Activated CD8-positive, alpha-beta memory T cell treated with anti-CD3 and anti-CD28 coated beads for 36 hours (primary cell): Measurements from ENCODE around the gene BIRC7. TPM values are rescaled to one million over a fixed set of nuclear protein-coding genes. Genes with fewer than 3 reads are reported as not detected.
"Not testable (repeated sequence)": the region's sequence is repeated elsewhere in the genome, so short reads cannot be mapped to it uniquely, and the experiment has no call there.

Experiments used
- CTCF ChIA-PET: fragments of 350-600 bp; sonication (Branson Sonifier 250); formaldehyde crosslinking; loops from one replicate; lab custom pipeline; 2021; ENCODE audit warnings: antibody characterized with exemption; lab: Charles Lee
- POLR2A ChIA-PET: fragments of 350-600 bp; sonication (Branson Sonifier 250); formaldehyde crosslinking; loops from one replicate; lab custom pipeline; 2021; ENCODE audit warnings: antibody characterized with exemption; lab: Charles Lee
- total RNA-seq, 2 experiments: library from RNA; stranded (reverse); gene quantifications; one replicate each; pipeline ENCODE4 v1.2.3, GENCODE V29; 2021

Gene BIRC7
- total RNA-seq, 2 experiments from 2014 or later, result not detected

DNA sequence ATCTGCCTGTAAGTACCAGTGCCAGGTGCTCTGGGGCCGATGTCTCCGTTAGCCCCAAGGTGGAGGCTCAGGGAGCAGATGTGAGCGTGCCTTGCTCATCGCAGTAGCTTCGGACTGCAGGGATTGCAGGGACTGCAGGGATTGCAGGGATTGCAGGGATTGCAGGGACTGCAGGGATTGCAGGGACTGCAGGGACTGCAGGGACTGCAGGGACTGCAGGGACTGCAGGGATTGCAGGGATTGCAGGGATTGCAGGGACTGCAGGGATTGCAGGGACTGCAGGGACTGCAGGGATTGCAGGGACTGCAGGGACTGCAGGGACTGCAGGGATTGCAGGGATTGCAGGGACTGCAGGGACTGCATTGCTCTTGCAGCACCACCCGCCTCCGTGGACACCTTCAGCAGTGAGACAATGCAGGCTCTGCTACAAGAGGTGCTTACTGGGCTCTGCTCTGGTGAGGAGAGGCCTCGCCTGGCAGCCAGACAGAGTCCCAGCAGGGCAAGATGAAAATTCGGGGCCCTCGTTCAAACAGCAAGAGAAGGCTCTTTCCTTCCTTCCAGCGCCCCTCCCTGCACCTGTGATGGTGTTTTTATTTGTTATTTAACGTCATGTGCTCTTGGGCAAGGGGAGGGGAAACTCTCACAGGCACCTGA lies 14.2 kb upstream of the BIRC7 start:
- CTCF ChIA-PET, result not testable (repeated sequence)

DNA sequence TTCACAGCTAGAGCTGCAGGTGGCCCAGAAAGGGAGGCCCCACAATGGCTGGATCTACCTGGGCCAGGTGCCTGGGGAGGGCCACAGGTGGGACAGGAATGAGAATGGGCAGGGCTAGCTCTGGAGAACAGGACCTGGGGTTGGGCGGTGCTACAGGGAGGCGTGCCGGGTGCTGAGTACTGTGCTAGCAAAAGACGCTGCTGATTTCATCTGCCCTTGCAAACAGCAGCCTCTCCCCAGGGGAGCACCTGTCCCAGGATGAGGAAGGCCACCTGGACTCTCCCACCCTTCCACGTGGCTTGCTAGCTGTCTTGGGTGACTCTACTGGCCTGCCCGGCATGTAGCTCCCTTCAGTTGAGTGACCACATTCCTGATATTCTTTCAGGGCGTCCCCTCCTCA lies 13.2 kb upstream of the BIRC7 start:
- ChIA-PET POLR2A (no interaction called here), CTCF (interaction anchor here (1.0 to 3.7 kb wide), 9 partner anchors 12 to 159 kb away, joined by 3 to 26 read pairs (median 6); partner anchors contain the start of genes ARFGAP1, BIRC7 and COL20A1)

More for the DNA sequence above, 14.2 kb upstream of the BIRC7 start:
- POLR2A ChIA-PET, result not testable (repeated sequence)

DNA sequence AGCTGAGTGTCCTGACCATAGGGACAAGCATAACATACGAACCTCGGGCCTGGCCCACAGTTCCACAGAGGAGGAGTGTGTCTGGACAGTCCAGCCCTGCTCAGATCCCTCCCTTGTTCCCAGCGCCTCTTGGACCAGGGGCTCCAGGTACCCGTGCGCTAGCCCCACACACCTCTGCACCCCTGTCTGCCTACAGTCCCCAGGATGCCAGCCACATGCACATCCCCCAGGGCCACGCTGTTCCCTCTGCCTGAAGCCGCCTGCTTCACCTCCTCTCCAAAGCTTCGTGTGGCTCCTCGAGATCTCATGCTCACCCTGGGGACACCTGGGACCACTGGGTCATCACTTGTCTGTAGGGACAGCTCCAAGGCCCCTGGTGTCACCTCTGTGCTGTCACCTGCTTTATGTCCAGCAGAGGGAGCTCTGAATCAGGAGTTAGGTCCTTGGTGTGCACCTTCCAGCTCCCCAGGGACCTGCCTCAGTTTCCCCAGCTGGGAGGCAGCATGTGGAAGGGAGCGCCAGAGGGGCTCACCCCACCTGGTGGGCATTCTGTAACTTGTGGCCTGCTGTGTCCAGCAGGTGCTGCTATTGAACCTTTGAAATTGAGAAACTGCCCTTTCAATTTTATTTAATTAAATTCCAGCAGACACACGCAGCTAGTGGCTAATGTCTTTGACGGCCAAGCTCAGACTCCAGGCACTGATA lies 12.4 kb upstream of the BIRC7 start:
- POLR2A ChIA-PET, result no interaction called here

DNA sequence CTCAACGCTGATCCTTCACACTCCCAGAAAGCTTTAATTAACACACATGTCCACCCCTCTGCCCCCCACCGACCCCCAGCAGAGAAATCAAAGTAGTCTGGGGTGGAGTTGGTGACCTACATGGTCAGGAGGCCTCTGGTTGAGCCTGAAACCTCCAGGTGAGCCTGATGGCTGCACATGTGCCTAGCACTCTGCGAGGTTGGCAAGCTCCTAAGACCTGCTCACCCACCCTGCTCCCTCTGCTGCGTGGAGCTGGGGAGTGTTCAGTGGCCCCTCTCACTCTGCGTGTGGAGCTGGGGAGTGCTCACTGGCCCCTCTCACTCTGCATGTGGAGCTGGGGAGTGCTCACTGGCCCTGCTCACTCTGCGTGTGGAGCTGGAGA lies 11.9 kb upstream of the BIRC7 start:
- CTCF ChIA-PET, result interaction anchor here (0.9 to 3.7 kb wide), 16 partner anchors 9 to 167 kb away, joined by 3 to 26 read pairs (median 6); partner anchors contain the start of genes ARFGAP1, BIRC7 and COL20A1
- POLR2A ChIA-PET, result no interaction called here

More for the DNA sequence above, 12.4 kb upstream of the BIRC7 start:
- CTCF ChIA-PET, result interaction anchor here (0.9 to 3.7 kb wide), 18 partner anchors 8 to 167 kb away, joined by 3 to 26 read pairs (median 5); partner anchors contain the start of genes ARFGAP1, BIRC7 and COL20A1

DNA sequence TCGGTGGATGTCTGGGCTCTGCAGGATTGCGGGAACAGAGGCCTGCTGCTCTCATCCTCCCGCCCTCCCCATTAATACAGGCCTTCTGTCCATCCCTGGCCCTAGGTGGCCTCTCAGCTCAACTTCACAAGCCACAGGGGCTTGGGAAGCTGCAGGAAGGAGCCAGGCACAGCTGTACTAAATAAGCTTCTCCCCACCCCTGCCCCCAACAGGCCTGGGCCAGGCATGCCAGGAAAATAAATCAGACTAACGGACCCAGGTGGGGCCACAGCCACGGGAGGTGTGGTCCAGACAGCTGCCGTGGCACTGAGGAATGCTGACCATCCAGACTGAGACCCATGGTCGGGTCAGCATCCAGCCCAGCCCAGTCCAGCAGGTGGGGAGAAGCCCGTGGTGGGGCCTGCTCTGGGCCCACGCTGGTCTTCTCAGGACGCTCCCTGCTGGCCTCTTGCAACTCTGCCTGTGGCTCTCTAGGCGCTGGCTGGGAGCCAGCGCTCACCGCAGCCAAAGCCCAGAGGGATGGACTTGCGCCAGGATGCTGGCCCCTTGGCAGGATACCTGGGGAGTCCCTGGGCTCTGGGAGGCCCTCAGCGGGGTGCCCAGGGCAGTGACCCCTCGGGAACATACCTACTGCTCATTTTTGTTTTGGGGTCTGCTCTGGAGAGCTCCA lies 11.2 kb upstream of the BIRC7 start:
- ChIA-PET CTCF (interaction anchor here (1.2 to 3.7 kb wide), 9 partner anchors 10 to 168 kb away, joined by 3 to 26 read pairs (median 6); partner anchors contain the start of gene BIRC7), POLR2A (no interaction called here)

DNA sequence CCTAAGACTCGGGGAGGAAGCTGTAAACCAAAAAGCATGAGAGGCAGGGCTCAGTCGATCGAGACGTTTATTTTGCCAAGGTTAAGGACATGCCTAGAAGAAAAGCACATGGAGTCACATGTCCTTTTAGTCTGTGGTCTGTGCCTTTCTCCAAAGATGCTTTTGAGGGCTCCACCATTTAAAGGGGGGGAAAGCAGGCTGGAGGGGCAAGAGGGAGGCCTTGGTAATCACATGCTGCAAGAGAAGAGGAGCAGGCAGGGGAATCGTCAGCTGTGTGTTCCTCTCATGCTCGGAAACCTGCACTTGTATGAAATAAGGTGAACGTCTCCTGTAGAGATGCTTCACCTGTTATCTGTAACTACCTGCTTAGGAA lies 10.6 kb upstream of the BIRC7 start:
- ChIA-PET POLR2A (no interaction called here), CTCF (interaction anchor here (3.4 to 3.7 kb wide), 2 partner anchors 10 to 157 kb away, joined by 22 to 26 read pairs; partner anchors contain the start of gene BIRC7)

DNA sequence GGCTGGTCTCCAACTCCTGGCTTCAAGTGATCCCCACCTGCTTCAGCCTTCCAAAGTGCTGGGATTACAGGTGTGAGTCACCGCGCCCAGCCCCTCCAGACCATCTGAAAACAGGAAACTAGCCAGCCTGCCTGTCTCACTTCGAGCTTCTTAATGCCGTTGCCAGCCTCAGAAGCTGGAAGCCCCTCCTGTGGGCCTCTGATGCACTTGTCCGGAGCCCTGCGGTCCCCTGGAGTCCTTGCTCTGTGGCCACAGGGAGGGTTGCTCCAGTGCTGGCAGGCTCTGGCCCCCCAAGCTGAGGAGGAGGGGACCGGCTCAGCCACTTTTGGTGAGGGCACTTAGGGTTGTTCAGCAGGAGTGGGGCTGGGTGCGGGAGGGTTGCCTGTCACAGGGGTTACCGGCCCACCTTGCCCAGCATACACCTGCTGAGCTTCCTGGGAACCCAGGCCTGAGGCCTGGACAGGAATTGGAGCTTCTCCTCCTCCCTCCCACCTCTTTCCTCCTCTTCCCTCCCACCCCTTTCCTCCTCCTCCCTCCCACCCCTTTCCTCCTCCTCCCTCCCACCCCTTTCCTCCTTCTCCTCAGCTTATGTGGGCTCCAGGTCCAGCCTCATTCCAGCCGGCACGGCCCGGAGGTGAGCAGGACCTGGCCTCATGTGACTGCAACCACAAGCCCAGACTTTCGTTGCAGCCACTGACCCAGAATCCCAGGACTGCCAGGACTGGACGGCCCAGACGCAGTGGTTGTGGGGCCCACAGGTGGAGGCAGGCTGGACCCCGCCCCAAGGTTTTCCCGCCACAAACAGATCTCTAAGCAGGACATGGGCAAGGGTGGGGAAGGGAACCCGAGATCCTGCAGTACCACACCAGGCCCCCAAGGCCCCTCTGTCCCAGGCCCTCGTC lies 9.4 kb upstream of the BIRC7 start:
- ChIA-PET POLR2A (no interaction called here), CTCF (interaction anchor here (3.7 kb wide), 1 partner anchor 155 kb away, joined by 22 read pairs; no protein-coding TSS in a partner anchor)

DNA sequence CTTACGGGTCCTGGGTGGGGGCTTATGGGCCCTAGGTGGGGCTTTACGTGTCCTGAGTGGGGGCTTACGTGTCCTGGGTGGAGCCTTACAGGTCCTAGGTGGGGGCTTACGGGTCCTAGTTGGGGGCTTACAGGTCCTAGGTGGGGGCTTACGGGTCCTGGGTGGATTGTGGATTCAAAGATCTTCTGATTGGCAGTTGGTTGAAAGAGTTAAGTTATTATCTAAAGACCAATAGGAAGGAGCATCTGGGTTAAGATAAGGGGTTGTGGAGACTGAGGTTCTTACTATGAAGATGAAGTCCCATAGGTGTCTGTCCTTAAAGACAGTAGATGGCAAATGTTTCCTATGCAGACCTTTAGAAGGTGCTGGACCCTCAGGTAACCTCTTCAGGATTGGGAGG lies 8.4 kb upstream of the BIRC7 start:
- CTCF ChIA-PET, result interaction anchor here (0.7 kb wide), 1 partner anchor 166 kb away, joined by 4 read pairs; no protein-coding TSS in a partner anchor
- POLR2A ChIA-PET, result no interaction called here

DNA sequence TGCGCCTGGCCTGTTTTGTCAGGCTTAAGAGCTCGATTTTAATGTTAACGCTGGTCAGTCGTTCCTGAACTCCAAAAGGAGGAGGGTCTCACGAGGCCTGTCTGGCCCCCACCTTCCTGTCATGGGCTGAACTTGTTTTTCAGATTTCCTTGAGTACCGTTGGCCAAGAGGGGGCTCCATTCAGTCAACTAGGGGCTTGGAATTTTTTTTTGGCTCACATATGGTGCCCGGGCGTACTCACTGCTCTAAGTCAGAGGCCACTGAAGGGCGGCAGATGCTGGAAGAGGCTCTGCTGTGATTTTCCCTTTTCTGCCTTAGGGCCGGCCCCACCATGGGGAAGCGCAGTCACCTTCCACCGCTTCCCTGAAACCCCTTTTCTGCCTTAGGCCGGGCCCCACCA lies 6.9 kb upstream of the BIRC7 start:
- POLR2A ChIA-PET, result no interaction called here
- CTCF ChIA-PET, result interaction anchor here (0.6 kb wide), 1 partner anchor 832 kb away, joined by 4 read pairs; no protein-coding TSS in a partner anchor

DNA sequence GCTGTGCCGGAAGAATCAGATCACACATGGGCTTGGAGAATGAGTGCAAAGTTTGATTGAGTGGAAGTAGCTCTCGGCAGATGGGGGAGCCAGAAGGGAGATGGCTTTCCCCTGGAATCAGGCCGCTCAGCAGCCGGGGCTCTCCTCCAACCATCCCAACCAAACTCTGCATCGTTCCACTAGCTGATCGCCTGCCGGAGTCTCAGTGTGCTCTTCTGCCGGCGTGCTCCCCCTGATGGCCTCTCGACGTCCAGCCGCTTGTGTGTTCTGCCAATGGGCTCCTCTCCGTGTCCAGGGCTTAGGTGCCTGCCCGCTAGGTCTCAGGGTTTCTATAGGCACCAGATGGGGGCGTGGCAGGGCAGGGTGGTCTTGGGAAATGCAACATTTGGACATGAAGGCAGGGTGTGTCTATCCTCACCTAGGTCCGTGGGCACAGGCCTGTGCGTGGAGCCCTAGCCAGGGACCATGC lies 4.9 kb upstream of the BIRC7 start:
- ChIA-PET CTCF (interaction anchor here (1.0 kb wide), 1 partner anchor 15 kb away, joined by 3 read pairs; no protein-coding TSS in a partner anchor), POLR2A (no interaction called here)

DNA sequence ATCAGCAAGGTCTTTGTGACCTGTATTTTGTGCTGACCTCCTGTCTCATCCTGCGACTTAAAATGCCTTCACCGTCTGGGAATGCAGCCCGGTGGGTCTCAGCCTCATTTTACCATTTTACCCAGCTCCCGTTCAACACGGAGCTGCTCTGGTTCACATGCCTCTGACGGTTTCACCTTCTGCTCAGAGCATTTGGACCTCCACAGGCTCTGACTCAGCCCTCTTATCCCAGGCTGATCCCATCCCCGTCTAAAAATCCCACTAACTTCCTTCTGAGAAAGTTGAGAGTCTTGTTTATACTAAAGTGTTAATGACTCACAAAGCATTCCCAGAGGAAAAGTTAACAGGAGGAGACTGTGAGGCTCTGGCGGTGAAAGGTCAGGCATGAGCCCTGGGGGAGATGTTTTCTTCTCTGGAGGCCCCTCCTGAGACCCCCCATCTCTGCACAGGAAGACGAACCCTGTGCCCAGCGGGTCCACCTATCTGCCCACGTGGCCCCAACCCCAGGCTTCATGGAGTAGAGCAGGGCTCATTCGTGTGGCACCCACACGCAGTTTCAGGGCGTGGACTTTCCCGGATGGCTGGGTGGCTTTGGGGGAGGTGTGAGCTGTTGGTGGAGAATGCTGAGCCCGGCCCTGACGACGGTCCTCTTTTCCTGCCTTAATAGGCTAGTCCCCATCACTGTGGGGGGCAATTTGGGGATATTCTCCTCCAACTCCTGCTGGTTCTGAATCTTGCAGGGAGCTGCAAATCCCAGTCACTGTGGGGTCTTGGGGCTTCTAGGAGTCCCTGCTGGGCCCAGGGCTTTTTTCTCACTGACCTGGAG lies 3.3 kb upstream of the BIRC7 start:
- ChIA-PET POLR2A (no interaction called here), CTCF (interaction anchor here (3.9 kb wide), 1 partner anchor 9 kb away, joined by 26 read pairs; no protein-coding TSS in a partner anchor)

DNA sequence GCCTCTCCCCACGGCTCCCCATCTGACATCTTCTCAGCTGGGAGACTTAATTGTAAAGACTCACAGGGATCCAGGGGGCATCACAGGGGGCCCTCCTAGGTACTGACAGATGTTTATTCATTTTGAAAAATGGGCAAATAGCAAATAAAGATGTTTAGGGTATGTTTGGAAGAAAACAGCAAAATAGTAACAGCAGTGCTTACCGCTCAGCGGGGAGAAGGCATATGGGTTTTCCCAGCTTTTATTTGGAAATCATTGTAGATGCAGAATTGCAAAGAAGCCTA lies 2.7 kb upstream of the BIRC7 start:
- POLR2A ChIA-PET, result no interaction called here

DNA sequence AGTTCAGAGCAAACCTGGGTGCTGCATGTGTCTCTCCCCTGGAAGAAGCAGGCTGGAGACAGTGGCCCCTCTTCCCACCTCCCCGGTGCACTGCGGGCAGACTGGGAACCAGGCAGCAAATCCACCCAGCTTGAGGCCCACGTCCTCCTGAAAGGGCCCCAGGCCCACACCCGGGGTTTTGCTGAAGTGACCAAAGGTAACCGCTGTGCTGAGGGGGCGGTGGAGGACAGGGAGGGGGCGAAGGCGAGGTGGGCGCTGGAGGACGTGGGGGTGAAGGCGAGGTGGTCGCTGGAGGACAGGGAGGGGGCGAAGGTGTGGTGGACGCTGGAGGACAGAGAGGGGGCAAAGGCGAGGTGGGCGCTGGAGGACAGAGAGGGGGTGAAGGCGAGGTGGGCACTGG lies 1.8 kb upstream of the BIRC7 start:
- CTCF ChIA-PET, result interaction anchor here (3.9 kb wide), 1 partner anchor 10 kb away, joined by 26 read pairs; no protein-coding TSS in a partner anchor
- POLR2A ChIA-PET, result no interaction called here

More for the DNA sequence above, 2.7 kb upstream of the BIRC7 start:
- CTCF ChIA-PET, result interaction anchor here (3.9 kb wide), 1 partner anchor 9 kb away, joined by 26 read pairs; no protein-coding TSS in a partner anchor

DNA sequence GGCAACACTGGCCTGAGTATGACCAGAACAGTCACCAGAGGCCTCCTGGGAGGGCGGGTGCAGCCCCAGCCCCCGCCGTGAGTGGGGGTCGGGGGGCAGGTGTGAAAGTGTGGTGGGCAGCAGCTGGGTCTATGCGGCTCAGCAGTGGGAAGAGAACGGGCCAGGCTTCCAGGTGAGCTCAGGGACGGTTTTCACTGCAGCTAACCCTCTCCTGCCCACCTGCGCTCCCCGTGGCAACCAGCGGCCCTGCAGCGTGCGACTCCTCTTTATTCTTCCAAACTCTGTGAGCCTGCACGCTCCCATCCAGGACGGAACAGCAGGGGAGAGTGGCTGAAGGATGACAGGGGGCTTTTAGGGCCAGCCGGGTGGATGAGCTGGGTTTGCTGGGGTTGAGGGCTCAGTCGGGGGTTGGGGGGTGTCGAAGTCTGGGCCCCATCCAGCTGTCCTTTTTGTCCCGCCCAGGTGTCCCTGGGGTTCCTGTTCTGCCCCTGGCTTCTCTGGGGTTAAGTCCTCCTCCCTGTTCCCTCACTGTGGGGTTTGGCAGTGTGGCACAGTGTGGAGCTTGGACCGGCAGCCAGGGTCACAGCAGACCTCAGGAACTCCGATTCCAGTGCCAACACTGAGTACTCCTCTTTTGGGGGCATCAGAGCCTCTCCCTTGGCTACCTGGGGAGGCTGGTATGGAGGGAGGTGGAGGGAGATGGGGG lies 859 bp upstream of the BIRC7 start:
- ChIA-PET POLR2A (no interaction called here), CTCF (interaction anchor here (1.0 to 3.9 kb wide), 2 partner anchors 10 to 11 kb away, joined by 3 to 26 read pairs; no protein-coding TSS in a partner anchor)

DNA sequence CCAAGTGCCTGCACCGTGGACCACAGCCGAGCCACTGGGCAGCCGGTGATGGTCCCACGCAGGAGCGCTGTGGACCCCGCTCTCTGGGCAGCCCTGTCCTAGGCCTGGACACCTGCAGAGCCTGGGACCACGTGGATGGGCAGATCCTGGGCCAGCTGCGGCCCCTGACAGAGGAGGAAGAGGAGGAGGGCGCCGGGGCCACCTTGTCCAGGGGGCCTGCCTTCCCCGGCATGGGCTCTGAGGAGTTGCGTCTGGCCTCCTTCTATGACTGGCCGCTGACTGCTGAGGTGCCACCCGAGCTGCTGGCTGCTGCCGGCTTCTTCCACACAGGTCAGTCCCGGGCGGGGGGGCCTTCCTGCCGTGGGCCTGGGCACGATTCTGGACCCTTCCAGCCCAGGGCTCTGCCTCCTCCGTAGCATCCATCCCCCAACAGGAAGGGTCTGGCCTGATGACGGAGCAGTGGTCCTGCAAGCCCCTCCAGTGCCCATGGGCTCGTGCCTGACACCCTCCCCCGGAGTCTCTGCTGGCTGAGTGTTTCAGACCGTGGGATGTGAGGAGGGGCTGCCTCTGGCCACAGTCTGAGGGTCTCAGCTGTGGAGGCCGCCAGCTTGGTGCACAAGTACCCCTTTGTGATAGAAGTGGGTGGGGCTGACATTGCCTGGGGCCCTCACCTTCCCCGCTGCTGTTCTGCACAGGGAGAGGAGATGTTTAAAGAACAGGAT lies 572 bp downstream of the BIRC7 start:
- POLR2A ChIA-PET, result no interaction called here
- CTCF ChIA-PET, result interaction anchor here (0.7 to 3.9 kb wide), 2 partner anchors 12 to 57 kb away, joined by 3 to 26 read pairs; no protein-coding TSS in a partner anchor

DNA sequence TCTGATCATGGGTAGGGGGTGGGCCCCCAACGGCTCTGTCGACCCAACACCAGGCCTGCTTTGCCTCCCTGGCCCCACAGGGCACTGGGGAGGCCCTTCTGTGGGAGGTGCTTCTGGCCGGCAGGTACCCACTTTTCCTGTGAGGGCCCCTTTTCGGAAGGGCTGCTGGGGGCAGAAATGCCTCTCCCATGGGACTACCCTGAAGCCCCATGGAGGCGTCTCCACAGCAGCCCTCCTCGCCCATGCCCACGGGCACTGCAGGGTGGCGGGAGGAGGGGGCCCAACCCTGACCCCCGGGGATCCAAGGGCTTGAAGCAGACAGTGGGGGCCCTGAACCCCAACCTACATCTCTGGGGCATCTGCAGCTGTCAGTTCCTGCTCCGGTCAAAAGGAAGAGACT lies 2.3 kb downstream of the BIRC7 start:
- ChIA-PET CTCF (no interaction called here), POLR2A (no interaction called here)
